HepG2 (cell line): ENCODE measurements around the gene BSN.

ENCODE experiments used
- CTCF ChIP-seq: sonication (generic); formaldehyde crosslinking; IDR thresholded peaks from 2 replicates; pipeline ENCODE4 v1.5.0; 2020; ENCODE audit warnings: mild to moderate bottlenecking, missing genetic modification reagents, moderate library complexity
- KDM2A ChIP-seq: sonication (generic); formaldehyde crosslinking; IDR thresholded peaks from 2 replicates; pipeline ENCODE4 v1.4.0; 2020; ENCODE audit warnings: low read depth, missing genetic modification reagents, borderline replicate concordance
- TAF1 ChIP-seq: sonication (generic); formaldehyde crosslinking; IDR thresholded peaks from 2 replicates; pipeline ENCODE4 v1.4.0; 2020; ENCODE audit warnings: missing genetic modification reagents
- ZNF605 ChIP-seq: sonication (generic); formaldehyde crosslinking; IDR thresholded peaks from 2 replicates; pipeline ENCODE4 v1.8.0; 2022; ENCODE audit warnings: mild to moderate bottlenecking, missing genetic modification reagents
- ZNF790 ChIP-seq: sonication (generic); formaldehyde crosslinking; IDR thresholded peaks from 2 replicates; pipeline ENCODE4 v1.8.0; 2022; ENCODE audit warnings: missing genetic modification reagents, mild to moderate bottlenecking, borderline replicate concordance

GRCh38 chr3:49656541-49657112 is 102.3 kb downstream of the BSN start:
- TF ChIP-seq CTCF: no peak
- no peak for TF ChIP-seq ZNF790
- TF ChIP-seq TAF1: no peak
- no peak for TF ChIP-seq KDM2A (CRISPR knock-in tag)
- TF ChIP-seq ZNF605 (CRISPR knock-in tag): no peak
